Body of pancreas (tissue), 4 donors: Measurements from ENCODE around the gene CDC25C.

ENCODE experiments used
- CTCF ChIP-seq, 7 experiments: fragments of 450-650 bp in 4 of 7; fragments of 200-600 bp in 3 of 7; sonication (generic) in 3 of 7; IDR thresholded peaks; one replicate each; pipeline ENCODE4 v1.5.1; 2016 to 2019; ENCODE audit warnings: antibody characterized with exemption in 7 of 7
- POLR2A ChIP-seq, 3 donors: fragments of 450-650 bp; IDR thresholded peaks; one replicate each; pipeline ENCODE4 v1.6.1; 2016; ENCODE audit warnings: antibody characterized with exemption in 3 of 3, mild to moderate bottlenecking in 2 of 3

- TF ChIP-seq POLR2A (IDR thresholded peaks at IDR 0.05) (no peak), CTCF (IDR thresholded peaks at IDR 0.05) (peak in 1 of 7 experiments; percentile 16)
These were observed 55.1 kb downstream of the CDC25C start for GRCh38 chr5:138276402-138277054.
